Medulla oblongata (tissue), 1 donor: ENCODE results near the gene ZDHHC7.

ENCODE experiments used
- DNase-seq: peaks from one replicate; pipeline ENCODE4 v3.0.0-alpha.2; 2015; ENCODE audit errors: extremely low spot score

The ZDHHC7 gene

DNA sequence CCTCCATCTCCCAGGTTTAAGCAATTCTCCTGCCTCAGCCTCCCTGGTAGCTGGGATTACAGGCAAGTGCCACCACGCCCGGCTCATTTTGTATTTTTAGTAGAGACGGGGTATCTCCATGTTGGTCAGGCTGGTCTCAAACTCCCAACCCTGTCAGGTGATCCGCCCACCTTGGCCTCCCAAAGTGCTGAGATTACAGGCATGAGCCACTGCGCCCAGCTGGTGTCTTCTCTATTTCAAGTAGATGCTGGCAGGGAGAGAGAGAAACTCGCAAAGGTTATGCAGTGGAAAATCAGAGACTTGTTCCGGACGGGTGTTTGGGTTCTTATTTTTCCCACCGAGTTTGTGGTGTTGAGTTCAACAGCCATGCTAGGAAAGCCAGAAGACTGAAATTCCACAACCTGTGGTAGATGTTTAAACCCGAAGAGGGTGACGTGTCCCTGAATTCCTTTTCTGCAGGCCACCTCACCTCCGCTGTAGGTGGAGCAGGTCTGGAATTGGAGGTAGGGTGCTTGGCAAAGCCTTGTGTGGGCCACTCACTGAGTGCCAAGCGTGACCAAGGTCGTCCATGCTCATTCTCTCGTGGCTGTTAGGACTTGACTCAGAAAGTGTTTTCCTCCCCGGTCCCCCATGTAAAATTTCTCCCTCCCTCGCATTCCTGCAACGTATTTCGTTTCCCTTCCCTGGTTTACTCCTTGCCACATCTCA is 7.3 kb upstream of the ZDHHC7 start:
- DNase-seq = no peak

DNA sequence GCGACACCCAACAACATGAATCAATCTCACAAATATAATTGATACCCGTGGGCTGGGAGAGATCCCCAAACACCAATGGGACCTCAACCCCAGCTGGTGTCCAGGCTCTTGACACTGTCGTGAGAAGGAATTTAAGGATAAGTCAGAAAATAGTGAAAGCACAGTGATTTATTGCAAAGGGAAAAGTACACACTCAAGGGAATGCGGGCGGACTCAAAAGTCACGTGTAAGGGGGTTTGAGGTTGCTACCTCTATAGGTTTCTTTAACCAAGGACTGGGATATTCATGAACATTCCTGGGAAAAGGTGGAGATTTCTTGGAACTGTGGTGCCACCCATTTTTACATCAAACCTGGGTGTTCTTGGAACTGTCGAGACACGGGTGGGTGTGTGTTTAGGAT is 6.3 kb upstream of the ZDHHC7 start:
- DNase-seq = no peak

DNA sequence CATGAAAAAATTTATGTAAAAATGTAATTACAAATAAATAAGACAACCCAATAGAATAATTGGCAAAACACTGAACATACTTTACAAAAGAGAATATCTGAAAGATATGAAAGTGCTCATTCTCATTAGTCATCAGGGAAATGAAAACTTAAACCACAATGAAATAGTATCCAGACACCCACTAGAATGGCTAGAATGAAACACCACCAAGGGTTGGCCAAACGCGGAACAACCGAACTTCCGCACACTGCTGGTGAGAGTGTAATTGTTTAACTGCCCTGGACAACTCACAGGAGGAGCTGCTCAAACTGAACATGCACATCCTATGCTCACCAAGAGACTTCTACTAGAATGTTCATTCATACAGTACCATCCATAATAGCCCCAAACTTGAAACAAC is 5.8 kb upstream of the ZDHHC7 start:
- no peak for DNase-seq

DNA sequence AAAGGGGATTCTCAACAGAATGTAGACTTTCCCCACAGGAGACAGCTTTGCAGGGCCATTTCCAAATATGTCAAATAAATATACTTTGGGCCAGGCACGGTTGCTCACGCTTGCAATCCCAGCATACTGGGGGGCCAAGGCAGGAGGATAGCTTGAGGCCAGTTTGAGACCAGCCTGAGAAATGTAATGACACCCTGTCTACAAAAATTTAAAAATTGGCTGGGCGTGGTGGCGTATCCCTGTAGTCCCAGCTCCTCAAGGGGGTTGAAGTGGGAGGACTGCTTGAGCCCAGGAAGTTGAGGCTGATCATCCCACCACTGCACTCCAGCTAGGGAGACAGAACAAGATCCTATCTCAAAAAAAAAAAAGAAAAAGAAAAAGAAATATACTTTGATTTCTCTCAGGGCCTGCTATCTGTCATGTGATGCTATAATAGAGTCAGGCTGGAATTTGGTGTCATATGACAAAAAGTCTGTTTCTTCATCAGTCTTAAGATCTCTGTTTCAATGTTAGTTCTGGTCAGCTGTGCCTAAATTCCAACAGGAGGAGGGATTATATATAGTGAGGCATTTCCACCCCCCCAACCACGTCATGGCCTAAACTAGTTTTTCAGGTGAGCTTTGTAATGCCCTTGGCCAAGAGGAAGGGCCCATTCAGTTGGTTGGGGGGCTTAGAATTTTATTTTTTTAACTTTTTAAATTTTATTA is 4.3 kb upstream of the ZDHHC7 start:
- DNase-seq = no peak

DNA sequence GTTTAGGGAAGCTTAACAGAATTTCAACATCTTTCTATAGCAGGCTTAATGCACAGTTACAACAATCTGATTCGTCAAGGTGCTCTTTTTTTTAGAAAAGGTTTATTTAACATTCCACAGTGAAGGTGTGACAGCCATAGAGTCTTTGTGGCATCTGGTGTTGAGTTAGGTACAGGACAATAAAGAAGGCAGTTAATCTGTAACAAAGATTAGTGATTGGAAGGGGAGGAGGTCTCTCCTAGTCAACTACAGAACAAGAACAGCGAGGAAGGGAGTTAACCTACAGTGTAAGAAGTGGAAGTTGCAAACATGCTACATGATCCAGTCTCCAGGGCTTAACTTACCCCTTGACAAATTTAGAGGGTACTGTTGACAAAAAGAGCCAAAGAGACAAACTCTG is 3.0 kb upstream of the ZDHHC7 start:
- DNase-seq = no peak

DNA sequence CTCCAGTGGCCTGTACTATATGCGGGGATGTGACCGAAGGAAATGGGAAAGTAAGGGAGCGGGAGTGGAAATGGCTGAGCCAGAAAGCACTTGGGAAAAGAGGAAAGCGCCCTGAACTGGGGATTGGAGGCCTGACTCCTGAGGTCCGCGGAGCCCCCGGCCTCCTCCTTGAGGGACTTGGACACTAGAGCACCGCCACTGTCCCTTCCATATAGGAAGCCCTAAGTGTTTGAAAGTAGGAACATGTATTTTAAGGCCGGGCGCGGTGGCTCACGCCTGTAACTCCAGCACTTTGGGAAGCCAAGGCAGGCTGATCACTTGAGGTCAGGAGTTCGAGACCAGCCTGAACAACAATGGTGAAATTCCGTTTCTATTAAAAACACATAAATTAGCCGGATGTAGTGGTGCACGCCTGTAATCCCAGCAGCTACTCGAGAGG is 530 bp upstream of the ZDHHC7 start:
- no peak for DNase-seq

DNA sequence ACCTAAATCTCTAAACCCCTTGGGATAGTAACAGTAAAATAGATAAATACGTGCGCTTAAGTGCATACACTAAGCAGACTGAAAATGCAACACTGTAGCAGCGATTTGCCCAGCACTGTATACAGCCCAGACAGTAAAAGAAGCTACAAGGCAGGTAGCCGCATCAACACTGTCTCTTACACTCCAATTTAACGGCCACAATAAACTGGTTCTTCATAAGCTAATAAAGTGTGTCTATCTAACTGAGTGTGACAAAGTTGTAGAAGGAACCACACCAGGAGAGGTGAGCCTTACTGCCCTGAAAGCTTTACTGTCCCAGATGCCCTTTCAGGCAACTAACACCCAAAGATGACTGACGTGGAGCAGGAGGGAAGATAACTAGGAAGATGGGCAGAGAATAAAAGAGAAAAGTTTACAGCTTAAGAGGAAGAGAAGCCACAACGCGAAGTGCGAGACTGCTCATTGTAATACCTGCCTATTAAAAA is 847 bp downstream of the ZDHHC7 start:
- DNase-seq = no peak

DNA sequence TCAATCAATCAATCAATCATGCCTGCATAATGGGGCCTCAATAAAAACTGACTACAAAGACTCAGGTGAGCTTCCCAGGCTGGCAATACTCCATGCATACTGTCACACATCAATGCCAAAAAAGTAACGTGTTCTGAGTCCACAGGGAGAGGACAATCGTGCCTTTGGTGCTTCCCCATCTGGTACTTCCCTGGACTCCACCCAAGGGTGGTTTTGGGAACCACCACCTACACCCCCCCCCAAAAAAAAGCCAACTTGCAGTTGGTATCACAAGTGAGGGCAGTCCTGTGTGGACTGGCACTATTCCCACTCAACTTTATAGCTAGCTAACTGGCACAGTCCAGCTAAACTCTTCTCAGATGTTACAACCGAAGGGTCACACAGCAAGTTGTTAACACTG is 3.1 kb downstream of the ZDHHC7 start:
- DNase-seq = no peak

DNA sequence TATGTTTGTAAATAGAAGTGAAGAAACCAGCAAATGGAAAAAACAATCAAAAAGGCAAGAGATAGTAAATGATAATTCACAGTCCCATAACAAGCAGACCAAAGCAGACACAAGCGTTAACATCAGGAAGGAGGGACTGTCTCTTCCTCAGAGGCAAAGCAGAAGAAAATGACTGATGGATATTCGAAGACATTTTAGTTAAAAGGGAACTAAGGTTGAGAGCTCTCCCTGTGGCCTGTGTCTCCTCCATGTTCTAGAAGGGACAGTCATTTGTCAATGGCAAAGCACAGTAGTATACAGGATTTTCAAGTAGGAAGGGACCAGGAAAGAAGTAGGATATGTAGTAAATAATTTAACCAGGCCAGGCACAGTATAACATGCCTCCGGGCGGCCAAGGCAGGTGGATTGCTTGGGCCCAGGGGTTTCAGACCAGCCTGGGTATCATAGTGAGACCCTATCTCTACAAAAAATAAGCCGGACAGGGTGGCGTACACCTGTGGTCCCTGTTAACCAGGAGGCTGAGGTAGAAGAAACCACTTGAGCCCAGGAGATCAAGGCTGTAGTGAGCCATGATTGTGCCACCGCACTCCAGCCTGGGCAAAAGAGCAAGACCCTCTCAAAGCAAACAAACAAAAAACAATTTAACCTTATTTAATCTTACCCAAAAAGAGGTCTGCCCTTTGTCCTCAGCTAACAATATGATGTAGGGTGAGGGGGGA is 3.7 kb downstream of the ZDHHC7 start:
- no peak for DNase-seq

DNA sequence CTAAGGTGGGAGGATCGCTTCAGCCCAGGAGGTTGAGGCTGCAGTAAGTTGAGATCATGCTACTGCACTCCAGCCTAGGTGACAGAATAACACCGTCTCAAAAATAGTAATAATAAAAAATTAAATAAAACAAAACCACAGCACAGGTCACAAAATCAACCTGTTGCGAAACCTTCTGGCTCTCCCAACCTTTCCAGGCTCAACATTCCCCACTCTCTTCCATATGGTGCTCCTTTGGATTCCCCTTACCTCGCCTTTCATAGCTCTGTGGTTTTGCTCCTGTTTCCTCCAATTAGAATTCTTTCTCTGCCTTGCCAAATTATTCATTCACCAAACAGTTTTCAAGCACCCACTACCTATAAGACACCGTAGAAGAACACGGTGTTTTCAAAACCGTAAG is 4.7 kb downstream of the ZDHHC7 start:
- no peak for DNase-seq

DNA sequence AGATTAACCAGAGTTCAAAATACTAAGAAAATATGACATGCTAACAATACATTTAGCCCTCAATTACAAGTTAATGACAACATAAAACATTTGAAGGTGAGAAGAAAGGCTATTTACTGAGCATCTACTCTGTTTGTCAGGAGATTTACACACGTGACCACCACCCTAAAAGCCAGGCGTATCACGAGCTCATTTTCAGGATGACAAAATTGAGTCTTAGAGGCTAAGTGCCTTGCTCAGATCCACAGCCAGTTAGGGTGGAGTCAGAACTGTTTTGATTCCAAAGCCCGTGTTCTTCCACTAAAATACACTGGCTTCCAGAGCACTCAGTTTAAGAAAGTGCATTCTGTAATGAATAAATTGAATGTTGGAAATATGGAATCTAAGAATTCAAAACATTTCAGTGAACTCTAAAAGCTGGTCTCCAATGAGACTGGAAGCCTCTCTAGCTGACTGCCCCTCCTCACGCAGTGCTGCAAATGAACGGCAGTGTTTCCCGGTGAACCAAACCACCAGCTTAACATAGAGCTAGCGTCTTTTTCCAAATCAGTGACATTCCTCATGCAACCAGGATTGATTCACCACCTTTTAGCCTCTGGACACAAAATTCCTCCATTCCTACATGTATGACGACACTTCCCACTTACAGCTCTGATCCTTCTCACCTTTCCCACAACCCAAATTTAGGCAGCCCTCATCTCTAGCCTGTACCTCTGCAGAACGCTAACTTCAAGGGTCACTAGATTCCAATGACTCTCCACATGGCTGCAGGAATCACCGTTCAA is 5.9 kb downstream of the ZDHHC7 start:
- DNase-seq = no peak

DNA sequence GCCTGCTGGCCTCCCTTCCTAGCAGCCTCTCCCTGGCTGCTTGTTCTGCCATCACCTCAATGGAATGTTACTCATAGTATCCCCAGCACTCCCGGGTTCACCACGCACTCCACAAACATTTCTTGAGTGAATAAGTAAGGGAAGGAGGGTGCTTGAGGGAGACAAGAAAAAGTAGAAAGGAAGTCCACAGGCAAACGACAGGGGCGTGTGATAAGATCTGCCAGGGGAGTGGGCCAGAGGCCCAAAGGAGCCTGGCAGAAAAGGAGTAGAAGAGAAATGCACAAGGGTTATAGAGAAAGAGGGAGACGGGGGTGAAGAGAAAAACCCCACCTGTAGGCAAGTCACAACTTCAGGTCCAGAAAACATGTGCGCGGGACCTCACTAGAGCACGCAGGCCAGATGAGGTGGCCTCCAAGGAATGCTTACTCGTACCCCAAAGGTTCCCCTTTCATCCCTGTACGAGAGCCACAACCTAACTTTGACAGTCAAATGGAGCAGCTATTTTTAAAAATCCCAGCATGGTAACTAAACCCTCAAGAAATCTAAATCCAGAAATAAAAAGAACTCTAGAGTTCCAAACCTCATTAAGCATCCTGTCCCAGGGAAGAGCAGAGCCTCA is 6.6 kb downstream of the ZDHHC7 start:
- DNase-seq = no peak

DNA sequence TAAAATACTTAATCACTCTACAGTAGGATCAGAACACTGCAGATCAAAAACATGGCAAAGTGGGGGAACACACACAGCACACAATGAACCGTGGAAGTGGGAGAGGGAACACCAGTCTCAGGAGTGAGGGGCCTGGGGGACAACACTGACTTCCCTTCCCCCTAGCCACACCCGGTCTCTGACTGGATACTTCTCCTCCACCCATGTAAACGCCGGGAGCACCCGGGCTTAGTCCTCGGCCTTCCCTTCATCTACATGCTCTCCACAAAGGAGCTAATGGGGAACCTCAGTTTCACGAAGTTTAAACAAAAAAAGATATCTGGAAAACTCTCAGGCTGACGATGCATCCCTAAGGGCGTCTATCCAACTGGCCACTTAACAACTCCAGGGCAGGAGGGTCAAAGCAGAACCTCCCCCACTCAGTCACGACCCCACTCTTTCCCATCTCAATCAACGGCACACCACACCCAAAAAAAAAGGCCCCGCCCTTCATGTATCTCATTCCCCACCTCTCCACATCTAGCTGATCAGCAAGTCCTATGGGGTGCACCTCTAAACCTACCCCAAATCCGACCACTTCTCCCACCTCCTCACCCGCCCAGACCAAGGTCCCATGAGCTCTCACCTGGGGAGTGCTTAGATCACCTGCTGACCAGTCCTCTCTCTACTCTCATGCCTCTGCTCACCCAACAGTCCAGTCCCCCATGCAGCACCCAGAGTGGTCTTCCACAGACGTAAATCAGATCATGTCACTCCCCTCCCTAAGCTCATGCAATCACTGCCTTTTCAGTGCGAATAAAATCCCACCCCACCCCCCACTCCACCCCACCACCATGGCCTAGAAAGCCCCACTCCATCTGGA is 7.4 kb downstream of the ZDHHC7 start:
- DNase-seq = no peak

DNA sequence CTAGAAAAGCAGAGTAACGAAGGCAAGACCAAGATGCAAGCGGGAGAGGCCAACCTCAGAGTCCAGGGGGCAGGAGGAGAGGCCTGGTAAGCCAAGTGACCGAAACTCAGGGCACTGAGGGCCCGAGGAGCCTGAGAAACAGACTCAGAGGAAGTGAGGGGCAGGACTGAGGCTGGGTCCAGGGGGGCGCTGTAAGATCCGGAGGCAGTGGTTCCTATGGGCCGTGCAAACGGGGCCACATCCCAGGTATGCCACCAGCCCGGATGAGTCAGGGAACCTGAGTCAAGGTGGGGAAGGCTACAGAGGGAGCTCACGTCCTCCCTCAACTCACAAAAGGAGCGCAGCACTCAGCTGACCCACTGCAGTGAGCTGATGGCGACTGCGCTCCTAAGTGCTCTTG is 8.3 kb downstream of the ZDHHC7 start:
- no peak for DNase-seq

DNA sequence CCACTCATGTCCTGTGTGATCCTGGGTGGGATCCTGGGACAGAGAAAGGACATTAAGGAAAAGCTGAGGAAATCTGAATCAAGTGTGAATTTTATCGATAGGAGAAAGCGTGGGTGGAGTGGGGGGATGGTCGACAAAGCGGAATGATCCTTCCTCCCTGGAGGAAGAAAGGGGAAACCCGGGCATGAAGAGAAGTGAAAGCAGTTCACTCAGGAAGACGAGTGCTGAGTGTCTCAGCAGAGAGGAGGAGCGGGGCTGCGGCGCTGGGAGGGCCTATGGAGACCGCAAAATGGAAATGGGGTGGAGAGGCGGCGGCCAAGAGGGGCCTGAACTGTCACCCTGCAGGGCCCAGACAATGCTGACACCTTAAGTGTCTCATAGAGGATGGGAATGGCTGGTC is 8.7 kb downstream of the ZDHHC7 start:
- peak; percentile 67 for DNase-seq

DNA sequence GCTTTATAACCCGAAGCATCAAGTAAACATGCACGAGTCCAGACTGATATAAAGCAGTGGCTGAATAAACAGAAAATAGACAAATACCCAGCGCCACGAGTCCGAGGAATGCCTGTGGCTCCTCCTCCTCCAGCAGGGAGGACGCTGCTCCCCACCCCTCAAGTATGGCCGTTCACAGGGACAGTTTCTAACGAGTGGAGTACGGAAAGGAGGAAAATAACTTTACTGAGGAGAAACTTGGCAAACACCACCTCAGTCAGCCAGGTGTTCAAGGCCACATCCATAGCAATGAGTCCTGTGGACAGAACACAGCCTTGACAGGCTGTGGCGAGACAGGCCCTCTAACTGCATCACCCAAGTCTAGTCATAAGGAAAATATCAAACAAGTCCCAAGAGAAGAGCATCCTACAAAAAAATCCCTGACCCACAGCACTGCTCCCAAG is 9.2 kb downstream of the ZDHHC7 start:
- DNase-seq = no peak

DNA sequence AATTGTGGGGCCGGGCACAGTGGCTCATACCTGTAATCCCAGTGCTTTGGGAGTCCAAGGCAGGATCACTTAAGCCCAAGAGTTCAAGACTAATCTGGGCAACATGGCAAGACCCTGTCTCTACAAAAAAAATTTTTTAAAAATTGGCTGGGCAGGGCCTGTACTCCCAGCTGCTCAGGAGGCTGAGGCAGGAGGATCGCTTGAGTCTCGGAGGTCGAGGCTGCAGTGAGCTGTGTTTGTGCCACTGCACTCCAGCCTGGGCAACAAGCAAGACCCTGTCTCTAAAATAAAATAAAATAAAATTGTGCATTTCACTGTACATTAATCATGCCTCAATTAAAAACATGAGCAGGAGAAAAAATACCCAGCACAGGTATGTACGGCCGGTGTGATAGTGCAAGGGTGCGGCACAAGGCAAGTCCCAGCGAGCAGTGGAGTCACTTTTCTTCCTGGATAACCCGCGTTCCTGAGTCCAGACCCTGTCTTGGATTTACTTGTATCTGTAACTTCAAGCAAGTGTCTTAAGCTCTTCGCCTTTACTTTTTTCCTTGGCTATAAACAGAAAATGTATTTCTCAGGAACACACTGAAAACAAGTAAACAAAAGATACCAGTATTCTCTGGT is 11.4 kb downstream of the ZDHHC7 start:
- no peak for DNase-seq

DNA sequence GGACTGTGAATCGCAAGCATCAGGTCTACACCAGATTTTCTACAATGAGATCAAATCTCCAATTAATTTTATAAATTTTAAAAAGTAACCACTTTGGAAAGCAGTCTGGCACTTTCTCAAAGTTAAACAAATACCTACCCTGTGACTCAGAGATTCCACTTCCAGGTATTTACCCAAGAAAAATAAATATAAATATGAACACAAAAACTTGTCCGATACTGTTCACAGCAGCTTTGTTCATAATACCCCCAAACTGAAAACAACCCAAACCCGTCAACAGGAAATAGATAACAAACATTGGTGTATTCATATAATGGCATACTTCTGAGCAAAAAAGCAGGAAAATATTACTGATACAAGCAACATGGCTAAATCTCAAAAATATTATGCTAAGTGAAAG is 12.1 kb downstream of the ZDHHC7 start:
- no peak for DNase-seq

DNA sequence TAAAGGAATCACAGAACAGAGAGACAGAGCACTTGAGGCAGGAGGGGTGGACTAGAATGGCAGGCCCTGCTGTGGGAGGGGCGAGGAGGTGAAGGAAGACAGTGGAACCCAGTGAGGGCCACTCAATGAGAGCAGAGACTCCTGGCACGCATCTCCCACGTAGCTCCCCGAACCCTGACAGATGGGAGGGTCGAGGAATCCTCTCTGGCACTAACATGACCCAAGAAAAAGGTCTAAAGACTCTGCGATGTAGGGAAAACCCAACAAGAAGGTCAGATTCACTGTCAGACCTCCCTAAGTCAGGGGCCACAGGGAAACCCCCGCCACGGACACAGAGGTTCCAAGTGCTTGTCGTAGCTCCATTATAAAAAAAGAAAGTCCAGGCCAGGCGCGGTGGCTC is 15.0 kb downstream of the ZDHHC7 start:
- no peak for DNase-seq

DNA sequence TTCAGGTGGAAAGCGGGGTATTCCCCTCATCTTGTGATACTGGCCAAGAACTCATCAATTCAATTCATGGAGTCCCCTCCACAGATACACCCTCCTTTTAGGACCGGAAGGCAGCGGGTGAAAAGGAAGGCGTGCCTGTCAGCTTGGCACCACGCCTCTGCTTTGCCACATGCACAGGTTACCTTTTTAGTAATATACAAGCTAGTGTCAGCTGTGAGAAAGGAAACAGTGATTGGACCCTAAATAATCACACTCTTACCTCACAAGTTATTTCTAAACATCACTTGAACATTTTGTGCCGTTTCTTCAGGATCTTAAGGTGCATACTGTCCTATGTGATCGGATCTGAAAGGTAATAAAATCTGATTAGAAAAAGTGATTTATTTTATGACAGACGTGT is 15.7 kb downstream of the ZDHHC7 start:
- no peak for DNase-seq
